Putamen (tissue), 1 donor: ENCODE results near the gene UPF3B.
"Not testable (repeated sequence)": the region's sequence is repeated elsewhere in the genome, so short reads cannot be mapped to it uniquely, and the experiment has no call there.

Experiments
- DNase-seq: peaks from one replicate; pipeline ENCODE4 v3.0.0-alpha.2; 2016; ENCODE audit warnings: low spot score

Gene UPF3B

DNA sequence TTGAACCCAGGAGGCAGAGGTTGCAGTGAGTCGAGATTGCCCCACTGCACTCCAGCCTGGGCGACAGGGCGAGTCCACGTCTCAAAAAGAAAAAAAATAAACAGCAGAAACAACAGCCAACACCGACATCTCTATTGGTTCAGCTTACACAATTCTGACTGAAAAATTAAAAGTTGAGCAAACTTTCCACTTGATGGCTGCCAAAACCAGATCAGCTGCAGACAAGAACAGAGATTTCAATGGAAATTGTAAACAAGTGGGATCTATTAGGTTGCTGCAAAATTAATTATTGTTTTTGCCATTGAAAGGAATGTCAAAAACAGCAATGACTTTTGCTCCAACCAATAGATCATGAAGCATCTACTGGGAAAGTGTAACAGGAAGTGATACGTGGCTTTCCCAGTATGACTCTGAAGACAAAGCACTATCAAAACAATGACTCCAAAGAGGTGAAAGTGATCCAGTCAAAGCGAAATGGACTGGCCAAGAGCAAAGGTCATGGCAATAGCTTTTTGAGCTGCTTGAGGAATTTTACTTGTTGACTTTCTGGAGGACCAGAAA lies 26.3 kb downstream of the UPF3B start:
- DNase-seq, result no peak

DNA sequence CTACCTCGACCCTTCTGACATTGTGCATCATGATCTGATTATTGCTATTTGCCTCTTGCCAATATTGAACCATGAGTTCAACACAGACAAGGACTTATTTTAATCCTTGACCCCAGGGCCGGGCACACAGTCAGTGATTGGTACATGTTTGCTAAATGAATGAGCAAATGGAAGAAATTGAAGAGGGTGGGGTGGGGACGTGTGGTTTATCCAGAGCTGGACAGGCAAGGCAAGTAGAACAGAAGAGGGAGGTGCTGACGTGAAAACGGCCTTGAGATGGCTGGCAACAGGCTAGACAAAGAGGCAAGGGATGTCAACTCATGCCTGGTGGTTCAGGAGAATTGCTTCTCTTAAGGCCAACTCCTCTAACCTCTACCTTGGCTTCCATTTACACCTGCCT lies 28.5 kb downstream of the UPF3B start:
- not testable (repeated sequence) for DNase-seq

DNA sequence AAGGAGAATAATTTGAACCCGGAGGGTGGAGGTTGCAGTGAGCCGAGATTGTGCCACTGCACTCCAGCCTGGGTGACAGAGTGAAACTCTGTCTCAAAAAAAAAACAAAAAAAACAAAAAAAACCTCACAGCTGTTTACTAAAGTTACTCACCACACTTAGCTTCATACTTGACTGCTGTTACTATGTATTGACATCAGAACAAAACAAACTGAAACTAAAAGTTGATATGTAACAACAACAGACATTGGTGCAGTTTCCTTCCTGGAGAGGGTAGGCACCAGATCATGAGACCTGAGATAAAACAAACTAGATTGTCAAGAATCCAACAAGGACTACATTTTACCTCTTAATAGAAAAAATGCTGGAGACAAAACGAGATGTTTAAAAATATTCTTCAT lies 31.1 kb downstream of the UPF3B start:
- not testable (repeated sequence) for DNase-seq

DNA sequence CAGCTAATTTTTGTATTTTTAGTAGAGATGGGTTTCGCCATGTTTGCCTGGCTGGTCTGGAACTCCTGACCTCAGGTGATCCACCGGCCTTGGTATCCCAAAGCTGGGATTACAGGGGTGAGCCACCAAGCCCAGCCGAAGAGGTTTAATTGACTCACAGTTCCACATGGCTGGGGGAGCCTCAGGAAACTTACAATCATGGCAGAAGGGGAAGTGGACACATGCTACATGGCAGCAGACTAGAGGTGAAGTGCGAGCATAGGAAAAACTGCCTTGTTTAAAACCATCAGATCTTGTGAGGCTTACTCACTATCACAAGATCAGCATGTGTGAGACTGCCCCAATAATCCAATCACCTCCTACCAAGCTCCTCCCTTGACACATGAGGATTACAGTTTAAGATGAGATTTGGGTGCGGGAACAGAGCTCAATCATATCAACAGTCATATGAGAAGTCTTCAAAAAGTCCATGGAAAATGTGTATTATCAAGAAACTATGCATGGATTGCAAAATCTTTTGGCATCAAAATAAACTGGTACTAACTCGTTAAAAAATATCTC lies 35.6 kb downstream of the UPF3B start:
- no peak for DNase-seq

DNA sequence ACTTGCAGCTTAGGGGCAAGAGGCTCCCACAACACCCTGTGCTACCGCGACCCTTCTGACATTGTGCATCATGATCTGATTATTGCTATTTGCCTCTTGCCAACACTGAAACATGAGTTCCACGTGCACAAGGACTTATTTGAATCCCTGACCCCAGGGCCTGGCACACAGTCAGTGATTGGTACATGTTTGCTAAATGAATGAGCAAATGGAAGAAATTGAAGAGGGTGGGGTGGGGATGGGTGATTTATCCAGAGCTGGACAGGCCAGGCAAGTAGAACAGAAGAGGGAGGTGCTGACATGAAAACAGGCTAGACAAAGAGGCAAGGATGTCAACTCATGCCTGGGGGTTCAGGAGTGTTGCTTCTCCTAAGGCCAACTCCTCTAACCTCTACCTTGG lies 36.5 kb downstream of the UPF3B start:
- no peak for DNase-seq

DNA sequence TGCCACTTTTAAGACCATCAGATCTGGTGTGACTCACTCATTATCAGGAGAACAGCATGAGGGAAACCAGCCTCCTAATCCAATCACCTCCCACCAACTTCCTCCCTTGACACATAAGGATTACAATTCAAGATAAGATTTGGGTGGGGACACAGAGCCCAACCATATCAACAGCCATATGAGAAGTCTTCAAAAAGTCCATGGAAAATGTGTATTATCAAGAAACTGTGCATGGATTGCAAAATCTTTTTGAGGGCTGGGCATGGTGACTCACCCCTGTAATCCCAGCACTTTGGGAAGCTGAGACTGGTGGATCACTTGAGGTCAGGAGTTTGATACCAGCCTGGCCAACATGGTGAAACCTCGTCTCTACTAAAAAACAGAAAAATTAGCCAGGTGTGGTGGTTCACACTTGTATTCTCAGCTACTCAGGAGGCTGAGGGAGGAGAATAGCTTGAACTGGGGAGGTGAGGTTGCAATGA lies 43.5 kb downstream of the UPF3B start:
- no peak for DNase-seq

DNA sequence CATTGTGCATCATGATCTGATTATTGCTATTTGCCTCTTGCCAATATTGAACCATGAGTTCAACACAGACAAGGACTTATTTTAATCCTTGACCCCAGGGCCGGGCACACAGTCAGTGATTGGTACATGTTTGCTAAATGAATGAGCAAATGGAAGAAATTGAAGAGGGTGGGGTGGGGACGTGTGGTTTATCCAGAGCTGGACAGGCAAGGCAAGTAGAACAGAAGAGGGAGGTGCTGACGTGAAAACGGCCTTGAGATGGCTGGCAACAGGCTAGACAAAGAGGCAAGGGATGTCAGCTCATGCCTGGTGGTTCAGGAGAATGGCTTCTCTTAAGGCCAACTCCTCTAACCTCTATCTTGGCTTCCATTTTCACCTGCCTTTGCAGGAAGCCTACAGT lies 44.3 kb downstream of the UPF3B start:
- DNase-seq, result not testable (repeated sequence)

DNA sequence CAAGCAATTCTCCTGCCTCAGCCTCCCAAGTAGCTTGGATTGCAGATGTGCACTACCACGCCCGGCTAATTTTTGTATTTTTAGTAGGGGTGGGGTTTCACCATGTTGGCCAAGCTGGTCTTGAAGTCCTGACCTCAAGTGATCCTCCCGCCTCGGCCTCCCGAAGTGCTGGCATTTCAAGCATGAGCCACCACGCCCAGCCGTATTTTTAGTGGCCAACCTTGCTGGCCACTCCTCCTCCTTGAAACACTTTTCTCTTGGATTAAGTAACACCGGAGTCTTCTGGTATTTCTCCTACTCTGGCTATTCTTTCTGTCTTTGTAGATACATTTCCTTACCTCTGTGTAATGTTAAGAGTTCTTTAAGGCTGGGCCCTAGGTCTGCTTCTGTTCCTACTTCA lies 50.2 kb downstream of the UPF3B start:
- DNase-seq, result no peak

DNA sequence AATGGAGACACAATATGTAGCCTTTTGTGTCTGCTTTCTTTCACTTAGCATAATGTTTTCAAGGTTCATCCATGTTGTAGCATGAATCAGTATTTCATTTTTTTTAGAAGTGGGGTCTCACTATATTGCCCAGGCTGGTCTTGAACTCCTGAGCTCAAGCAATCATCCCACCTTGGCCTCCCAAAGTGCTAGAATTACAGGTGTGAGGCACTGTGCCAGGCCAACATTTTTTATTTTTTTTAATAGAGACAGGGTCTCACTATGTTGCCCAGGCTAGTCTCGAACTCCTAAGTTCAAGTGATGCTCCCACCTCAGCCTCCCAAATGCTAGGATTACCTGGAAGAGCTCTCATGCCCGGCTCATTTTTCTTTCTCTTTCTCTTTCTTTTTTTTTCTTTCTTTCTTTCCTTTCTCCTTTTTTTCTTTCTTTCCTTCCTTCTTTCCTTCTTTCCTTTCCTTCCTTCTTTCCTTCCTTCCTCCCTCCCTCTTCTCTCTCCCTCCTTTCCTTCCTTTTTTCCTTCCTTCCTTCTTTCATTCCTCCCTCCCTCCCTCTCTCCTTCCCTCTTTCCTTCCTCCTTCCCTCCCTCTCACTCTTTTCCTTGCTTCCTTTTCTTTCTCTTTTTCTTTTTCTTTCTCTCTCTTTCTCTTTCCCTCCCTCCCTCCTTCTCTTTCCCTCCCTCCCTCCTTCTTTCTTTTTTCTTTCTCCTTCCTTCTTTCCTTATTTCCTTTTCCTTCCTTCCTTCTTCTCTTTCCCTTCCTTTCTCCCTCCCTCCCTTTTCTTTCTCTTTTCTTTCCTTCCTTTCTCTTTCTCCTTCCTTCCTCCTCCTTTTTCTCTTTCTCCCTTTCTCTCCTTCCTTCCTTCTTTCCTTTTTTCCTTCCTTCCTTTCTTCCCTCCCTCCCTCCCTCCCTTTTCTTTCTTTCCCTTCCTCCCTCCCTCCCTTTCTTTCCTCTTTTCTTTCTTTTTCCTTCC lies 51.2 kb downstream of the UPF3B start:
- DNase-seq, result no peak

DNA sequence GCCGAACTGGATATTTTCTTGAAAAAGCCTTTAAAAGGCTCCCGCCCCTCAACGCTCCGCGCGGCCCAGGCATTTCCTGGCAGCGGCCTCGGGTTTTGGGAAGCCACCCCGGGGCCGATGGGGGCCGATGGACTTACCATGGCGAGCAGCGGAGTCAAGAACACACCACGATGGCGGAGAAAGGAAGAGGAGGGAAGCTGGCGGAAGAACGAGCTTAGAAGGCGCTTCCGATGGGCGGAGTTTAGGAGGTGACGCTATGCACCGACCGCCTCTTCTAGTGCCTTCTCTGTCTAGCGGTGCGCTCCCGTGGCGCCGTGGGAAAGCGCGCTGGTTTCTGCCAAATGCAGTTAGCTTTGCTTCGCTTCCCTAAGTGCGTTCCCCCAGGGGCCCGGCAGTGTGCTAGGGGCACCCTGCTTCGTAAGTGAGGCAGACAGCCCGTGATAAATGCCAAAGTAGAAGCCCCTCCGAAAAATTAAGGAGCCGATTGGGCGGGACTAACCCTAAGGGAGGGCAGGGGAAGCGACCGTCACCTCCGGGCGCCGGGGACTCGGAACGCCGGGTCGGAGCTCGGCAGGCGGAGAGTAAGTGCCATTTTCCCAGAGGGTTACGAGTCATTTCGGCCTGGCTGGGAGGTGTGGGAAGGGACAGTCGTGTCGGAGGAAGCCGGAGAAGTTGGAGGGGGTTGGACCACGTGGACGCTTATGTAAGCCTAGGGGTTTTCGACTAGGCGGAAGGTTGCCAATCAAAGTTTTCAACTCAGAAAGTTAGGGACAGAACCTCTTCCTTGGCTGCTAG lies 61.1 kb downstream of the UPF3B start, which contains the start of gene RPL39:
Gene RPL39, minus strand, starts transcription at position 194 of the 795 bp plus-strand sequence. Its CDS starts 54 bp downstream, at position 140.
- peak; percentile 88 for DNase-seq

DNA sequence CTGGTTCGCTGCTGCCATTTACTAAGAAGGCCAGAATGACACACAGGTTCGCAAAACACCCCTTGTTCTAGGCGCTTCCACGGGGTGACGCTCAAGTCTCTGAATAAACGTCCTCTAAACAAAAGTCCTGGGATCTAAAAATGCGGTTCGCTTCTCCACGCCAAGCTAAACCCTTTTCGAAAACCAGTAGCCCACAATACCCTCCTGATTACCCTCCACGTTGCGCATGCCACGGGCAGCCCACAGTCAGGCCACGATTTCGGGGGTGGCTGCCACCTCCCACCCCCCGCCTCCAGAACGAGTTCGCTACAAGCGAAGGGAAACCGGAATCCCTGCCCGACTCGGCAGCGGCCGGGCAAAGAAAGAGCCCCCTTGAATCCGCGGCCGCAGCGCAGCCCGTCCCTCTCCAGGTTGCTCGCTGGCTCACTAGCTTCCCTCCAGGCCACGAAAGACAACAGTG lies 61.8 kb downstream of the UPF3B start:
- no peak for DNase-seq

DNA sequence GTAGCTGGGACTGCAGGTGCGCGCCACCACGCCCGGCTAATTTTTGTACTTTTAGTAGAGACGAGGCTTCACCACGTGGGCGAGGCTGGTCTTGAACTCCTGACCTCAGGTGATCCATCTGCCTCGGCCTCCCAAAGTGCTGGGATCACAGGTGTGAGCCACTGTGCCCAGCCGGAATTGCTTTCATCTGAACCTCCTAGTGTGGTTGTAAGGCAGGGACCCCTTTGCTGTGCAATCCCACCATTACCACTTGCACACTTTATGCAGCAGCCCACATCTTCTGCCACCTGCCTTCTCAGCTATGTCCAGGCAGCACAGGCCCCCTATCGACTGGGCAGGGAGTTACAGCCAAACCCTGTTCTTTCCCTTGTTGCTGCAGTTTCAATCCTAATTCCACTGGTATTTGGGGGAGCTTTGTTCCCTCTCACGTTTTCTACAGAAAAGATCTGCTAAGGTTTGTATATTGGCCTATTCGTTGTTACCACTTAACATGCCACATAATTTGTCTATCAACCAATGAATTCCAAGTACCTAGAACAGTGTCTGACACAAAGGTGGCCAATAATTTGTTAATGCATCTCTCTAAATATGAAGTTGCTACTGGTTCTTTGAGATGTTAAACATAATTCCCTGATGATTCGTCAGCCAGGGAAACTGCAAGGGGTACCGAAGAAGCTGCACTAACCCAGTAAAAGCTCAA lies 67.9 kb downstream of the UPF3B start:
- no peak for DNase-seq
